CD4-positive, alpha-beta T cell (primary cell): Measurements from ENCODE around the gene TPSB2. TPM values are rescaled to one million over a fixed set of nuclear protein-coding genes. Genes with fewer than 3 reads are reported as not detected.
"Not testable (repeated sequence)": the region's sequence is repeated elsewhere in the genome, so short reads cannot be mapped to it uniquely, and the experiment has no call there.

Experiments
- ATAC-seq: fragments of 200-7000 bp; cut with Tn5 transposase; one replicate; pipeline ENCODE4 v1.10.0; 2022; ENCODE audit warnings: mild to moderate bottlenecking; ENCODE audit not compliant: poor library complexity
- CTCF ChIA-PET: fragments of 350-600 bp; sonication (Branson Sonifier 250); formaldehyde crosslinking; loops from one replicate; lab custom pipeline; 2021; ENCODE audit warnings: antibody characterized with exemption, inconsistent platforms; lab: Charles Lee
- POLR2A ChIA-PET: fragments of 350-600 bp; sonication (Branson Sonifier 250); formaldehyde crosslinking; loops from one replicate; lab custom pipeline; 2021; ENCODE audit warnings: antibody characterized with exemption, inconsistent platforms; lab: Charles Lee
- DNase-seq, 14 experiments: peaks; one replicate each; pipeline ENCODE4 v3.0.0-alpha.2; 2013 to 2020; ENCODE audit warnings: mixed read lengths in 2 of 14
- H3K27ac ChIP-seq, 2 donors: one replicate each; pipeline versions ENCODE4 v1.5.1 to v1.7.0; 2013; ENCODE audit warnings: low read length in 2 of 2, low read depth in 1 of 2, mild to moderate bottlenecking in 1 of 2
- H3K27me3 ChIP-seq, 2 experiments: 1 replicate in 1 of 2; 2 replicates in 1 of 2; pipeline versions ENCODE4 v1.6.1 to v1.7.0; 2013; ENCODE audit warnings: low read length in 2 of 2, control low read depth in 1 of 2, mild to moderate bottlenecking in 1 of 2, moderate library complexity in 1 of 2; ENCODE audit not compliant: insufficient read depth in 2 of 2, control insufficient read depth in 1 of 2
- H3K36me3 ChIP-seq: one replicate; pipeline ENCODE4 v1.6.1; 2013; ENCODE audit warnings: low read length, control low read depth; ENCODE audit not compliant: insufficient read depth
- H3K4me1 ChIP-seq: one replicate; pipeline ENCODE4 v1.6.1; 2013; ENCODE audit warnings: low read length, control low read depth; ENCODE audit not compliant: insufficient read depth
- H3K4me3 ChIP-seq: one replicate; pipeline ENCODE4 v1.5.1; 2013; ENCODE audit warnings: mild to moderate bottlenecking, low read length, moderate library complexity
- H3K9me3 ChIP-seq, 2 experiments: 1 replicate in 1 of 2; 2 replicates in 1 of 2; pipeline versions ENCODE4 v1.6.1 to v1.7.0; 2013; ENCODE audit warnings: low read length in 2 of 2, mild to moderate bottlenecking in 2 of 2, control low read depth in 1 of 2, moderate library complexity in 1 of 2; ENCODE audit not compliant: control insufficient read depth in 1 of 2, insufficient read depth in 1 of 2
- H3K27ac Mint-ChIP-seq: one replicate; pipeline ENCODE4 v1.8.0; 2020; ENCODE audit warnings: mixed read lengths
- H3K27me3 Mint-ChIP-seq: one replicate; pipeline ENCODE4 v1.8.0; 2021; ENCODE audit warnings: mixed read lengths
- H3K36me3 Mint-ChIP-seq: one replicate; pipeline ENCODE4 v1.8.0; 2021; ENCODE audit warnings: low read depth, mixed read lengths
- H3K4me1 Mint-ChIP-seq: one replicate; pipeline ENCODE4 v1.8.0; 2021; ENCODE audit warnings: low read depth, mixed read lengths
- H3K4me3 Mint-ChIP-seq: one replicate; pipeline ENCODE4 v1.8.0; 2020; ENCODE audit warnings: mild to moderate bottlenecking, mixed read lengths
- H3K9me3 Mint-ChIP-seq: one replicate; pipeline ENCODE4 v1.8.0; 2020; ENCODE audit warnings: mixed read lengths
- CTCF ChIP-seq: fragments of 200-600 bp; IDR thresholded peaks from one replicate; pipeline ENCODE4 v1.8.0; 2022; ENCODE audit warnings: antibody characterized with exemption, mild to moderate bottlenecking
- intact Hi-C, 2 experiments: fragments of 100-400 bp; cut with DNase I in 1 of 2; cut with micrococcal nuclease in 1 of 2; formaldehyde crosslinking; loops; one replicate each; pipeline versions ENCODE4 v1.15.1 to v1.9.0; 2023 to 2025; cut with DNase I, micrococcal nuclease
- total RNA-seq, 174 experiments: library from RNA in 2 of 174; stranded (reverse) in 2 of 174; gene quantifications; one replicate each; pipeline ENCODE4 v1.2.3 and lab custom pipeline; 2021 to 2026

Gene TPSB2
- total RNA-seq, 2 experiments from 2014 or later: not detected

- CTCF ChIA-PET: no interaction called here
- Histone ChIP-seq H3K27me3 (no peaks in the 10 kb centered on the region), H3K27ac (no peak overlapping the region), H3K4me1 (no peaks in the 10 kb centered on the region), H3K36me3 (no peaks in the 10 kb centered on the region), H3K4me3 (no peak overlapping the region), H3K9me3 (peaks cover 0 to 18% of the 10 kb centered on the region in 2 experiments)
- H3K36me3 Mint-ChIP-seq: no peaks in the 10 kb centered on the region
- intact Hi-C loops: no loop called here
- no peaks in the 10 kb centered on the region for H3K4me1 Mint-ChIP-seq
- no peak overlapping the region for H3K27ac Mint-ChIP-seq
- peaks cover 3% of the 10 kb centered on the region for H3K9me3 Mint-ChIP-seq
- no peak overlapping the region for H3K4me3 Mint-ChIP-seq
- POLR2A ChIA-PET: no interaction called here
- no peak for ATAC-seq
- TF ChIP-seq CTCF: no peak
- no peak for DNase-seq
- no peaks in the 10 kb centered on the region for H3K27me3 Mint-ChIP-seq
These were observed 28.5 kb downstream of the TPSB2 start for GRCh38 chr16:1201444-1201843.

GRCh38 chr16:1200014-1200627, 29.9 kb downstream of the TPSB2 start:
- POLR2A ChIA-PET: no interaction called here
- CTCF ChIA-PET: no interaction called here
- H3K4me3 ChIP-seq: no peak overlapping the region
- H3K27ac Mint-ChIP-seq: no peak overlapping the region
- no peak overlapping the region for H3K4me3 Mint-ChIP-seq
- intact Hi-C loops: no loop called here
- no peaks in the 10 kb centered on the region for H3K4me1 ChIP-seq
- no peaks in the 10 kb centered on the region for H3K36me3 Mint-ChIP-seq
- ATAC-seq (no peak), DNase-seq (no peak)
- no peaks in the 10 kb centered on the region for H3K36me3 ChIP-seq
- H3K9me3 Mint-ChIP-seq: peaks cover 3% of the 10 kb centered on the region
- no peaks in the 10 kb centered on the region for H3K4me1 Mint-ChIP-seq
- TF ChIP-seq CTCF: no peak
- no peaks in the 10 kb centered on the region for H3K27me3 ChIP-seq
- no peaks in the 10 kb centered on the region for H3K27me3 Mint-ChIP-seq
- no peak overlapping the region for H3K27ac ChIP-seq
- peaks cover 0 to 18% of the 10 kb centered on the region in 2 experiments for H3K9me3 ChIP-seq

- ATAC-seq (no peak), DNase-seq (peak in 1 of 14 experiments; percentile 38)
- Mint-ChIP-seq H3K27me3 (no peaks in the 10 kb centered on the region), H3K9me3 (peaks cover 3% of the 10 kb centered on the region), H3K4me3 (no peak overlapping the region), H3K4me1 (no peaks in the 10 kb centered on the region), H3K36me3 (no peaks in the 10 kb centered on the region), H3K27ac (no peak overlapping the region)
- Histone ChIP-seq H3K27me3 (no peaks in the 10 kb centered on the region), H3K4me1 (peaks cover 4% of the 10 kb centered on the region), H3K36me3 (no peaks in the 10 kb centered on the region), H3K9me3 (peaks cover 0 to 18% of the 10 kb centered on the region in 2 experiments), H3K27ac (no peak overlapping the region), H3K4me3 (no peak overlapping the region)
- ChIA-PET CTCF (no interaction called here), POLR2A (no interaction called here)
- TF ChIP-seq CTCF: no peak
- intact Hi-C loops: loop anchor here in 1 of 2 experiments (10.0 kb wide), 1 partner anchor 385 kb away; no protein-coding TSS in a partner anchor
These were observed 30.5 kb downstream of the TPSB2 start for GRCh38 chr16:1199347-1200013.

- H3K4me1 Mint-ChIP-seq, CTCF ChIA-PET, H3K4me3 ChIP-seq, H3K27ac ChIP-seq, H3K27ac Mint-ChIP-seq, POLR2A ChIA-PET, H3K36me3 ChIP-seq, H3K27me3 Mint-ChIP-seq, H3K4me3 Mint-ChIP-seq, H3K4me1 ChIP-seq, ATAC-seq, H3K36me3 Mint-ChIP-seq, H3K27me3 ChIP-seq, H3K9me3 Mint-ChIP-seq: not testable (repeated sequence)
- H3K9me3 ChIP-seq: peaks cover 0 to 18% of the 10 kb centered on the region in 2 experiments
- peak in 2 of 14 experiments; percentile 21 to 47 for DNase-seq
- intact Hi-C loops: loop anchor here in 1 of 2 experiments (10.0 kb wide), 1 partner anchor 384 kb away; no protein-coding TSS in a partner anchor
These were observed 31.2 kb downstream of the TPSB2 start for GRCh38 chr16:1198671-1199346.
